HG03066 (cell line): ENCODE data around the gene SCYGR7.
"Not testable (repeated sequence)": the region's sequence is repeated elsewhere in the genome, so short reads cannot be mapped to it uniquely, and the experiment has no call there.

Experiments
- ATAC-seq: cut with Tn5 transposase; IDR thresholded peaks from one replicate; pipeline ENCODE4 v1.9.1; 2021; ENCODE audit warnings: low read depth; ENCODE audit not compliant: unreplicated experiment

SCYGR7 gene

DNA sequence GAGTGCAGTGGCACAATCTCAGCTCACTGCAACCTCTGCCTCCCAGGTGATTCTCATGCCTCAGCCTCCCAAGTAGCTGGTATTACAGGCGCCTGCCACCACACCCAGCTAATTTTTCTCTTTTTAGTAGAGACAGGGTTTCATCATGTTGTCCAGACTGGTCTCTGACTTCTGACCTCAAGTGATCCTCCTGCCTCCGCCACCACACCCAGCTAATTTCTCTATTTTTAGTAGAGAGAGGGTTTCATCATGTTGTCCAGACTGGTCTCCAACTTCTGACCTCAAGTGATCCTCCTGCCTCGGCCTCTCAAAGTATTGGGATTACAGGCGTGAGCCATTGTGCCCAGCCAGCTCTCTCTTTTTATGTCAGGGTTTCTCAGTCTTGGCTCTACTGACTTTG is 28.1 kb downstream of the SCYGR7 start:
- not testable (repeated sequence) for ATAC-seq

GRCh38 chr2:227759411-227760118 is 31.4 kb downstream of the SCYGR7 start:
- ATAC-seq: no peak

GRCh38 chr2:227761740-227762476 is 33.8 kb downstream of the SCYGR7 start:
- ATAC-seq: no peak

DNA sequence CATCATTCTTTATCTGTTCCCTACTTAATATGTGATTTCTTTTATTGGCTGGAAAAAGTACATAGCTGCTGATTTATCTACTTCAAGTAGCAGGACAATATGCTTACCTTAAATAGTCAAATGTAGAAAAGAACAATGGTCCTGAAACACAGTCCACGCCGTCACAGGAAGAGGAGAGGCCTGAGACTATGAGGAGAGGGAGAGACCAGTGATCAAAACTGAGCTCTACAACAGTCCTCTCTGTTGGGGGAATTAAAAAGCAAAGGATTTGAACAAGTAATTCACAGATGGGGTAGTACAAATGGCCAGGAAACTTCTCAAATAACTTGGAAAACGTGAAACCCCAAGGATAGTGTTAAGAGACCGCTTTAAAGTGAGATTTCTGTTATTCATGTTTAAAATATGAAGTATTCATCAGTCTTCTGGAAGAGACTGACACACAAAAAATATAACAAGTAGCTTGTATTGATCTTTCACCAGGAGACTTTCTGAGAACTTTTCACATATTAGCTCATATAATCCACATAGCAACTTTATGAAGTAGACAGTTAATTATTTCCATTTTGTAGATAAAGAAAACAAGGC is 37.7 kb downstream of the SCYGR7 start:
- no peak for ATAC-seq

DNA sequence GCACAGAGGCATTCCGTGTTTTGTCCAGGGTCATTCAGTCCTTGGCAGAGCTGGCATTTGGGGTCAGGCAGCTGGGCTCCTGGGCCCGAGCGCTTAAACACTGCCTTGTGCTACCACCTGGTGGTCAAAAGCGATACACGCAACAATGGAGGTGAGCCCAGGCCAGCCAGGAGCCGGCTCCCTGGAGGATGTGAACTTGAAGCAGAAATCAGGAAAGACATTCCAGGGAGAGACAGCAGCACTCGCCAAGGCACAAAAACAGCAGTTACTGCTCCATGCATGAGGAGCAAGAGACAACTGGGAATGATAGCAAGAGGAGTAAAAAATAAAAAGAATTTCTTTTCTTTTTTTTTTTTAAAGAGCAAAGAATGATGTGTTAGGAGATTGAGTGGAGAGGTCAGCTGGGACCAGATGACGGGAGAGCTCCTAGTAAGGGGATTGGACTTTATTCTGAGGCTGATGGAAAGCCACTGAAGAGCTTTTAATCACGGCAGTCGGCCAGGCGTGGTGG is 38.3 kb downstream of the SCYGR7 start:
- peak; percentile 95 for ATAC-seq

DNA sequence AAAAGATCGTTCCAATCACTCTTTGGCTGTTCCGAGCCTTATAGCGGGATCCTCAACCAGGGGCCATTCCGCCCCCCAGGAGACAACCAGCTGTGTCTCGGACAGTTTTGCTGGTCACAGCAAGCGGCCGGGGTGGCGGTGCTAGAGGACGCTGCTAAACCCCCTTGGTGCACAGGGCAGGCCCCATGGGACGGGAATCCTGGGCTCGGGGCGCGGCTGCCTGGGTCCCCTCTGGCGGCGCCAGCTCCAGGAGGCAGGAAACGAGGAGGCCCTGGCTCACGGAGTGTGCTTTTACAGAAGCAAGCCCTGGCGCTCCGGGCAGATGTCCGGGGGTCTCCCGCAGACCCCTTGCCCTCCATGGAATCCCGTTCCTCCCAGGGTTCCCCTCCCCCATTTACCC is 39.7 kb downstream of the SCYGR7 start:
- no peak for ATAC-seq

GRCh38 chr2:227772197-227772661 is 44.1 kb downstream of the SCYGR7 start:
- no peak for ATAC-seq

- no peak for ATAC-seq
Measured at GRCh38 chr2:227772932-227773331, 44.8 kb downstream of the SCYGR7 start.

GRCh38 chr2:227774011-227774624 is 46.0 kb downstream of the SCYGR7 start:
- ATAC-seq: no peak

DNA sequence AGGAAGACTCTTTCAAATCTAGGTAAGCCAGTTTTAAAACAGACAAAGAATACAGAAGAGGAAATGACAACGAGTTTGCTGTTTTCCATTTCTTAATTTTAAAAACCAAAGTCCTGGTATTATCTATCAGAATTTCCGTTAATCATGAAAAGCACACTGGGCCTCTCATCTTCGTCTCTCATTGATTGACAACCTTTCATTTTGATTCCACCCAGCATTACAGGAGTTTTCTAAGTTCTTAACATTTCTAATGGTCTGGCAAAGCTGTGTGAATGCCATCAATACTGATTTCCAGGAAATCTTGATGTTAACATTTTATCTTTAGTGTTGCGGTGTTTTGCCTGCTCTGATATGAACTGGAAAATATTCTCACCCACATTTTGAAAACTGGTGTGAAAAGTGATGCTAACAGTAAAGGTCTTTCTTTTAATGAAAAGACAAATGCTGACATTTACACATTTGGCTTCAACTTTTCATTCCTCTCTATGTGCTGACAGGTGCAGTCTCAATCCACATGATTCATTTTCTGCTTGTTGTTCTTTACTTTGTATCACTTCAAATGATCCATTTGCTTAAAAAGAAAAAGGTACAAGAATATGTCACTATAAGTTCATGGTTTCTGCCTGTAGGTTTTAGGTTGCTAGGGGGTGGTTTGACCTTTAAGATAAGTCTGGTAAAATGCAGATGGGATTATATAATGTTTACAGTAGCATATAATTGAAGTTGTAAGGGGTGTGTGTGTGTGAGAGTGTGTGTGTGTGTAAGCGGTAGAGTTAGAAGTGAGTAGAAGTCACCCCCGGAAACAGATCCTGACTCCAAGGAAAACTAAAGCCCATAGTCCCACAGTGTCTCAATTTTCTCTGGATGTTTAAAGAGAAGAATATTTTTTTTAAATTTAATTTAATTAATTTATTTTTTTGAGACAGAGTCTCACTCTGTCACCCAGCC is 47.0 kb downstream of the SCYGR7 start:
- no peak for ATAC-seq
